ENCODE results near the gene OR2J1. TPM values are rescaled to one million over a fixed set of nuclear protein-coding genes. Genes with fewer than 3 reads are reported as not detected.

Gene OR2J1
- total RNA-seq, 6 experiments from 2014 or later, result not detected

GRCh38 chr6:29081312-29081711 lies 18.0 kb upstream of the OR2J1 start:
- Histone ChIP-seq H3K36me3 (no peaks in the 10 kb centered on the region), H3K27ac (no peak overlapping the region), H3K4me1 (no peaks in the 10 kb centered on the region), H3K9me3 (no peaks in the 10 kb centered on the region), H3K4me3 (no peak overlapping the region), H3K27me3 (no peaks in the 10 kb centered on the region)
- intact Hi-C loops (cut with DNase I), result no loop called here
- DNase-seq (no peak), ATAC-seq (no peak)
- TF ChIP-seq, protein P1, sequence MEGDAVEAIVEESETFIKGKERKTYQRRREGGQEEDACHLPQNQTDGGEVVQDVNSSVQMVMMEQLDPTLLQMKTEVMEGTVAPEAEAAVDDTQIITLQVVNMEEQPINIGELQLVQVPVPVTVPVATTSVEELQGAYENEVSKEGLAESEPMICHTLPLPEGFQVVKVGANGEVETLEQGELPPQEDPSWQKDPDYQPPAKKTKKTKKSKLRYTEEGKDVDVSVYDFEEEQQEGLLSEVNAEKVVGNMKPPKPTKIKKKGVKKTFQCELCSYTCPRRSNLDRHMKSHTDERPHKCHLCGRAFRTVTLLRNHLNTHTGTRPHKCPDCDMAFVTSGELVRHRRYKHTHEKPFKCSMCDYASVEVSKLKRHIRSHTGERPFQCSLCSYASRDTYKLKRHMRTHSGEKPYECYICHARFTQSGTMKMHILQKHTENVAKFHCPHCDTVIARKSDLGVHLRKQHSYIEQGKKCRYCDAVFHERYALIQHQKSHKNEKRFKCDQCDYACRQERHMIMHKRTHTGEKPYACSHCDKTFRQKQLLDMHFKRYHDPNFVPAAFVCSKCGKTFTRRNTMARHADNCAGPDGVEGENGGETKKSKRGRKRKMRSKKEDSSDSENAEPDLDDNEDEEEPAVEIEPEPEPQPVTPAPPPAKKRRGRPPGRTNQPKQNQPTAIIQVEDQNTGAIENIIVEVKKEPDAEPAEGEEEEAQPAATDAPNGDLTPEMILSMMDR (IDR thresholded peaks at IDR 0.05), result no peak
- TF ChIP-seq POLR2A (IDR thresholded peaks at IDR 0.05), result no peak

DNA sequence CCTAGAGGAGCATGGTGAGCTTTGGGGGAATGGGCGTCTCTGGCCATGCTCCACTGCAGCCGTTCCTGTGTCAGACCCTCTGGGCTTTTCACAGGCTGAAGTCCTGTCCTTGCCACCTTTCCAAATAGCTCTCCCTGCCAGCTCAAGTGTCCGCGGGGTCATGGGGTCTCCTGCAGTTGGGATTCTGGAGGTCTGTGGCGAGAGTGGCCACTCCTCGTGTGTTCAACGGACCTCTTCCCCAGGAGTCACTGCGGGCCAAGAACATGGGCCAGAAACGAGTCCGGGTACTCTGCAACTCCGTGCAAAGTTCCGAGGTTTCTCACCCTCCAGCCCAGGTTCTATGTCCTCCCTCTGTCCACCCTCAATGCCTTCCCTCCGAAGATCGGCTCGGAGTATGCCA lies 16.8 kb upstream of the OR2J1 start:
- ATAC-seq, result no peak
- Histone ChIP-seq H3K9me3 (no peaks in the 10 kb centered on the region), H3K27ac (no peak overlapping the region), H3K27me3 (no peaks in the 10 kb centered on the region), H3K4me1 (no peaks in the 10 kb centered on the region), H3K4me3 (no peak overlapping the region), H3K36me3 (no peaks in the 10 kb centered on the region)
- TF ChIP-seq POLR2A (IDR thresholded peaks at IDR 0.05), result no peak
- TF ChIP-seq, protein P1 (IDR thresholded peaks at IDR 0.05), result no peak
- no peak for DNase-seq
- intact Hi-C loops (cut with DNase I), result no loop called here
- 85% methylated on average over 5 of the region's 15 CpGs for WGBS (ENCODE audit: insufficient coverage, low coverage, low lambda C conversion rate, missing lambda C conversion rate)

DNA sequence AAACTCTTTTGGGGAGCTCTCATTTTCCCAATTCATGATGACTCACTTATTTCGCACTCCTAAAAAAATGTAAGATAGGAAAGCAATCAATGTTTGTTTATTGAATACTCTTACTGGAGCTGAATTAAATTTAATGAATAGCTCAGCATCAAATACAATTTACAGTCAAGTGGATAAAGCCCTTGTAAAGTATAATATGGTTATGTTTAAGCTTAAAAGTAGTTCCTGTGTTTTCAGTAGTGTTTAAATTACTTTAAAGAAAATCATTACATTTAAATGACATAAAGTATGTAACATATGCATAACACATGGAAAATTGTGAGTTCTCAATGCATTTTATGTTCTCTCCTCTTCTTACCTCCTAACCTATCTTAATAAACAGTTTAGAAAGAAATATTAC lies 12.1 kb upstream of the OR2J1 start, which contains the start of gene OR2B3:
Gene OR2B3 (minus strand): TSS at position 101 of the 400 bp plus-strand sequence. CDS start 65 bp downstream, at position 36.
- H3K4me3 ChIP-seq, result no peak within 1 kb of the TSS
- H3K27ac ChIP-seq, result no peak within 1 kb of the TSS
- TF ChIP-seq POLR2A (IDR thresholded peaks at IDR 0.05), result no peak
- TF ChIP-seq, protein P1 (IDR thresholded peaks at IDR 0.05), result no peak
- no peaks in the 10 kb centered on the region for H3K36me3 ChIP-seq
- WGBS (ENCODE audit: insufficient coverage, low coverage, low lambda C conversion rate, missing lambda C conversion rate), result 57% methylated on average over 1 of the region's 1 CpG
- H3K9me3 ChIP-seq, result no peaks in the 10 kb centered on the region
- DNase-seq, result no peak
- no peak for ATAC-seq
- intact Hi-C loops (cut with DNase I), result no loop called here
- H3K4me1 ChIP-seq, result no peaks in the 10 kb centered on the region
- no peaks in the 10 kb centered on the region for H3K27me3 ChIP-seq

GRCh38 chr6:29092957-29093356 lies 6.3 kb upstream of the OR2J1 start:
- no peaks in the 10 kb centered on the region for H3K36me3 ChIP-seq
- WGBS (ENCODE audit: insufficient coverage, low coverage, low lambda C conversion rate, missing lambda C conversion rate), result 64% methylated on average over 3 of the region's 3 CpGs
- intact Hi-C loops (cut with DNase I), result no loop called here
- H3K27ac ChIP-seq, result no peak overlapping the region
- H3K9me3 ChIP-seq, result no peaks in the 10 kb centered on the region
- no peaks in the 10 kb centered on the region for H3K4me1 ChIP-seq
- ATAC-seq (no peak), DNase-seq (no peak)
- no peak for TF ChIP-seq POLR2A (IDR thresholded peaks at IDR 0.05)
- TF ChIP-seq, protein P1 (IDR thresholded peaks at IDR 0.05), result no peak
- no peak overlapping the region for H3K4me3 ChIP-seq
- no peaks in the 10 kb centered on the region for H3K27me3 ChIP-seq

DNA sequence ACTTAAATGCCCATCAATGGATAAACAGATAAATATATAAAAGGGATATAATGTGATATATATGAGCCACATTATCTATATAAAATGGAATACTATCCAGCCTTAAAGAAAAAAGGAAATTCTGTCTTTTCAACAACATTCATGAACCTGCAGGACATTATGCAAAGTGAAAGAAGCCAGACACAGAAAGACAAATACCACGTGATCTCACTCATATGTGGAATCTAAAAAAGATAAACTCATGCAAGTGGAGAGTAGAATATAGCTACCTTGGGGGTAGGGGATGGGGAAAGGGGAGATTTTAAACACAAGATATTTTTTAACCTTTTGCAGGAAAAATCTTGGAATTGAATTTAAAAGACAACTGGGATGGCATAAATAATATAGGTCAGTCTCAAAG lies 1.5 kb upstream of the OR2J1 start:
- no peaks in the 10 kb centered on the region for H3K27me3 ChIP-seq
- H3K27ac ChIP-seq, result no peak overlapping the region
- no peak overlapping the region for H3K4me3 ChIP-seq
- H3K4me1 ChIP-seq, result no peaks in the 10 kb centered on the region
- ATAC-seq (no peak), DNase-seq (no peak)
- H3K36me3 ChIP-seq, result no peaks in the 10 kb centered on the region
- no peaks in the 10 kb centered on the region for H3K9me3 ChIP-seq
- TF ChIP-seq, protein P1 (IDR thresholded peaks at IDR 0.05), result no peak
- TF ChIP-seq POLR2A (IDR thresholded peaks at IDR 0.05), result no peak
- 60% methylated on average over 1 of the region's 1 CpG for WGBS (ENCODE audit: insufficient coverage, low coverage, low lambda C conversion rate, missing lambda C conversion rate)
- intact Hi-C loops (cut with DNase I), result no loop called here
